NT2/D1 (cell line): ENCODE measurements around the gene TLX2.

Source experiments
- DNase-seq: peaks from one replicate; pipeline ENCODE4 v3.0.0-alpha.2; 2011; ENCODE audit warnings: low read depth, low spot score
- H3K27me3 ChIP-seq: 2 replicates; pipeline ENCODE4 v1.6.0; 2011; ENCODE audit warnings: mild to moderate bottlenecking; ENCODE audit not compliant: insufficient read length, insufficient read depth
- H3K36me3 ChIP-seq: 2 replicates; pipeline ENCODE4 v1.6.1; 2011; ENCODE audit warnings: mild to moderate bottlenecking, low read length, mixed read lengths; ENCODE audit not compliant: insufficient read depth, insufficient read length
- H3K4me1 ChIP-seq: 2 replicates; pipeline ENCODE4 v1.5.1; 2011; ENCODE audit not compliant: insufficient read depth, insufficient read length
- H3K4me3 ChIP-seq: 2 replicates; pipeline ENCODE4 v1.5.1; 2011; ENCODE audit warnings: low read depth; ENCODE audit not compliant: insufficient read length
- H3K9ac ChIP-seq: 2 replicates; pipeline ENCODE4 v1.6.0; 2011; ENCODE audit warnings: low read depth; ENCODE audit not compliant: insufficient read length
- H3K9me3 ChIP-seq: 2 replicates; pipeline ENCODE4 v1.5.1; 2011; ENCODE audit warnings: mild to moderate bottlenecking, low read length; ENCODE audit not compliant: insufficient read depth
- SUZ12 ChIP-seq: IDR thresholded peaks from 2 replicates; pipeline ENCODE4 v1.6.1; 2011; ENCODE audit not compliant: insufficient read length, insufficient read depth; ENCODE audit errors: extremely low read depth
- YY1 ChIP-seq: IDR thresholded peaks from 2 replicates; pipeline ENCODE4 v1.6.1; 2011; ENCODE audit not compliant: insufficient read length, insufficient read depth
- ZNF274 ChIP-seq: IDR thresholded peaks from 2 replicates; pipeline ENCODE4 v1.6.1; 2011; ENCODE audit warnings: mild to moderate bottlenecking, low read depth, low read length

The TLX2 gene

DNA sequence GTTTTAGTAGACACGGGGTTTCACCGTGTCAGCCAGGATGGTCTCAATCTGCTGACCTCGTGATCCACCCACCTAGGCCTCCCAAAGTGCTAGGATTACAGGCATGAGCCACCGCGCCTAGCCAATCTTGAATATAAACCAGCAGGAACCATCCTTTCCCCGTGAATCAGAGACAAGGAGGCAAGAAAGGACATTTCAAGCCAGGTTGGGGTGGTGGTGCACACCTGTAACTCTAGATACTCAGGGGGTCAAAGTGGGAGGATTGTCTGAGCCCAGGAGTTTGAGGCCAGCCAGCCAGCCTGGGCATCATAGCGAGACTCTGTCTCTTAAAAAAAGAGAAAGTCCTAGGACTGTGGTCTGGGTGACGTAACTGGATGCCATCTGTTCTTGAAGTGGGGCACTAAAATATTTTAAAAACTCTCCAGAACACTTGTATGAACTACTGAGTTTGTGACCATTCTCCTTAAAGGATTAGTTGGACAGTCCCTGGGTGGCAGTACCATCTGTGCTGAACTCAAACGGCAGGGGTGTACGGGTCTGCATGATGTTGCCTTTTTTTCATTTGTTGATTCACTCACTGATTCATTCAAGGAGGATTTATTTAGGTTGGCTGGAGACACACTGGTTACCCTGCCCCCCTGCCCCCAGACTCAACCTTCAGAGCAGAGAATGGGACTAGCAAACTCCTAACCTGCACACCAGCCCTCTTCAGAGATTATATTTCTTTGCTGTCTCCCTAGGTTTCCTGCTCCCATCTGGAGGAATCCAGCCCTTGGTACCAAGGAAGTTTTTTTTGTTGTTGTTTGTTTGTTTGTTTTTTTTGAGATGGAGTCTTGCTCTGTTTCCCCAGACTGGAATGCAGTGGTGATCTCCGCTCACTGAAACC, 2.9 kb upstream of the TLX2 start:
- Histone ChIP-seq H3K27me3 (peaks cover 58% of the 10 kb centered on the region), H3K9ac (no peak overlapping the region), H3K9me3 (no peaks in the 10 kb centered on the region), H3K4me1 (no peaks in the 10 kb centered on the region), H3K36me3 (peaks cover 2% of the 10 kb centered on the region), H3K4me3 (no peak overlapping the region)
- DNase-seq, result no peak
- TF ChIP-seq ZNF274 (no peak), YY1 (no peak), SUZ12 (no peak)

DNA sequence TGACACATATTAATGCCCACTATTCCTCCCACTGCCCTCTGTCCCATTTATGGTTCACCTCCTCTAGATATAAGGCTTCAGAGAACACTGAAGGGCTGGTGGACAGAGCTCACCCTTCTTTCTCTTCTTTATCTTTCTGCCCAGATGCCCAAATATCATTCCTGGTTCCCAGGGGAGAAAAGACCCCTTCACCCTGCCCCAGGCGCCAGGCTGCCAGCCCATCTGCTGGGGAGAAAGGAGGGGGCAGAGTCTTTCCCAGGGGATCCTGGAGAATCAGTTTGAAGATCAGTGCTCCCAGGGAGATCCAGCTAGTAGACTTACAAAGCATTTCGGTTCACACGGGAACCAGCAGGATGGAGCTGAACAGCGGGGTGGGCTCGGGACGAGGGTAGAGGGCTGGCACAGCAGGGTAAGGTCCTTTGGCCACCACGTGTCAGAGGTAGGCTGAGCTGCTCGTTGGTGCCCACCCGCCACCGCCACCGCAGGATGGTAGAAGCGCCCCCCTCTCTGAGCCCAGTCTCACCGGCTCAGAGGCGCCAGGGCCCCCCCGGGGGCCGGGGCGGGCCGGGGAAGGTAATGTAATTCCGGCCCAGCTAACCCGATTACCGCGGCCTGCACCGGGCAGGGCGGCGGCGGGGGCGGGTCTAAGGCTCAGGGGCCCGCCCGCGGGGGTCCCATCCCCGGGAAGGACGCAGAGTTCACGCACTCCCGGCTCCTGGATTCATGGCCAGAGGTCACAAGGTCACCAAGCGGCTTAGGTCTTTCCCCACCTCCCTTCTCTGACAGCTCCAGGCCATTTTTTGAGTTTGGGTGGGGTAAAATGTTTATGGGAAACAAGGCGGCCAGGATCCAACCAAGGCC, 1.3 kb upstream of the TLX2 start:
- peak overlapping the region; percentile 39 for H3K4me3 ChIP-seq
- H3K9me3 ChIP-seq, result no peaks in the 10 kb centered on the region
- no peaks in the 10 kb centered on the region for H3K4me1 ChIP-seq
- no peaks in the 10 kb centered on the region for H3K36me3 ChIP-seq
- H3K9ac ChIP-seq, result peak overlapping the region; percentile 59
- peaks cover 66% of the 10 kb centered on the region for H3K27me3 ChIP-seq
- TF ChIP-seq ZNF274 (no peak), YY1 (no peak), SUZ12 (no peak)
- DNase-seq, result no peak

DNA sequence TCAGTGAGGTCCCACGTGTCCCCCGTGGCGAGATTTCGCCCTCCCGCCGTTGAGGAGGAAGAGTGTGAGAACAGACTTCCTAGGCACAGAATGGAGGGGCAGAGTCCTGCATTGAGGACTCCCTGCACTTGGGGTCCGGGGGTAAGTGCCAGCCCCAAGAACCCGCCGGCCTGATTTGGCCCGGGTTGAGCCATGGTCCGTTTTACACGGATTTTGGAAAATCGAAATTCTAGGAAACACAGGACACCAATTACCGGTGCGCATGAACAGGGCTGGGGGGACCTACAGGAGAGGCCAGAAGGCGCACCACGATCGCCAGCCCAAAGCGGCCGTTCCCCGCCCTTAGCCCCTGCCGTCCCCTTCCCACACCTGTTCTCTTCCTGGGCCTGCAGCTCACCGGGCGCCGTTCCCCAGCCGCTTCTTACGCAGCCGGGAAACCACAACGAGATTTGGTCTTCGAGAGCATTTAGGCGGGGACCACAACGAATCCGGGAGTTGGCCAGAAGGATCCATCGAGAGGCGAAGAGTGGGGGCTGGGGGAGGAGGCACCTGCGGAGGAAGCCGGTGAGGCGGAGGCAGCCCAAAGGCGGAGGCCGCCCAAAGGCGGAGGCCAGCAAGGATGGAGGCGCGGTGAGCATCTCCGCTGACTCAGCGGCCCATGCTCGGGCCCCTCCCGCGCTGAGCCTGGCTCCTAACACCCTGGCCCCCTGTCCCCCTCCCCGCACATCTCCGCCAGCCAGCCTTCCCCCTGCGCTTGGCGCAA, 464 bp upstream of the TLX2 start:
- Histone ChIP-seq H3K4me3 (peak overlapping the region; percentile 39), H3K27me3 (peaks cover 66% of the 10 kb centered on the region), H3K9me3 (no peaks in the 10 kb centered on the region), H3K36me3 (no peaks in the 10 kb centered on the region), H3K4me1 (no peaks in the 10 kb centered on the region), H3K9ac (peak overlapping the region; percentile 59)
- TF ChIP-seq ZNF274 (no peak), YY1 (no peak), SUZ12 (no peak)
- no peak for DNase-seq

DNA sequence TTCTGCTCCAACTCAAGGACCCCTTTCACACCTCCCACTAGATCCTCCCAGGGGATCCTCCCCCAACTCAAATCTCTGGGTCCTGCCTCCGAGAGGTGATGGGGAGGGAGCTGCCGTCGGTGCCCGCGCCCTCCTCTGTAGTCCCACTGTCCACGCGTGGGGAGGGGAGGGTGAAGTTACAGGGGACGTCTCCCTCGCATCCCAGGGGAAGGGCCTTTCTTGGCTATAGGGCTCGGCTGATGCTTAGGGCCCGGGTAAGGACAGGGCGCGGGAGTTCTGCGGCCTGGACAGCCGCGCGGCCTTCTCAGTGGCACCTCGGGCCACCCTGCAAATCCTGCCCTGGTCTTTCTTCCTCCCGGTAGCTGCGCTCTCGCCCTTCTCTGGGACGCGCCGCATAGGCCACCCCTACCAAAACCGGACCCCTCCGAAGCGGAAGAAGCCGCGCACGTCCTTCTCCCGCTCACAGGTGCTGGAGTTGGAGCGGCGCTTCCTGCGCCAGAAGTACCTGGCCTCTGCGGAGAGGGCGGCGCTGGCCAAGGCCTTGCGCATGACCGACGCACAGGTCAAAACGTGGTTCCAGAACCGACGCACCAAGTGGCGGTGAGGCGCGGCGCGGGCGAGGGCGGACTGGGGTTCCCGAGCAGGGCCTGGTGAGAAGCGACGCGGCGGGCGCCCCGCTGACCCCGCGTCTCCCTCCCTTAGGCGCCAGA, 1.2 kb downstream of the TLX2 start:
- Histone ChIP-seq H3K4me1 (no peaks in the 10 kb centered on the region), H3K27me3 (peaks cover 68% of the 10 kb centered on the region), H3K9ac (peak overlapping the region; percentile 50), H3K9me3 (no peaks in the 10 kb centered on the region), H3K36me3 (no peaks in the 10 kb centered on the region), H3K4me3 (peak overlapping the region; percentile 45)
- TF ChIP-seq SUZ12 (no peak), ZNF274 (no peak), YY1 (no peak)
- no peak for DNase-seq

DNA sequence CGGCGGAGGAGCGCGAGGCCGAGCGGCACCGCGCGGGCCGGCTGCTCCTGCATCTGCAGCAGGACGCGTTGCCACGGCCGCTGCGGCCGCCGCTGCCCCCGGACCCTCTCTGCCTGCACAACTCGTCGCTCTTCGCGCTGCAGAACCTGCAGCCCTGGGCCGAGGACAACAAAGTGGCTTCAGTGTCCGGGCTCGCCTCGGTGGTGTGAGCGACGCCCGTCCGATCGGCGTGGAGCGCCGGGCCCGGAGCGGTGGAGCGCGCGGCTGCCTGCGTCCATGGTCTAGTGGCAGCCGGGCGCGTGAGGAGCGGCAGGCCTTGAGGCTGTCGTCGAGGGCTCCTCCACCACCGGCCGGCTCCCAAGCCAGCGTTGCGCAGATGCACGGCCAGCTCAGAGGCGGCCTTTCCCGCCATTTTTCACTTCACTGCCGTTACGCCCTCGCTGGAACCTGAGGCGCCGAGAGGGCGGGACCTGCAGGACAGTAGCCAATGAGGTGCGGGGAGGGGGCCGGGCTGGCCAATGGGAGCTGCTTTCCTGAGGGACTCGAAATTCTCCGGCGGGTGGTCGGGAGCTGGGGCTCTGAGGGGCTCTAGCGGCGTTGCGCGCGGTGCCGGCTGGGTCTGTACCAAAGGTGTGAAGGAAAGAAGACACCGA, 1.9 kb downstream of the TLX2 start:
- no peak overlapping the region for H3K9ac ChIP-seq
- no peaks in the 10 kb centered on the region for H3K36me3 ChIP-seq
- no peak overlapping the region for H3K4me3 ChIP-seq
- no peaks in the 10 kb centered on the region for H3K9me3 ChIP-seq
- H3K27me3 ChIP-seq, result peaks cover 66% of the 10 kb centered on the region
- no peaks in the 10 kb centered on the region for H3K4me1 ChIP-seq
- TF ChIP-seq YY1, result no peak
- TF ChIP-seq SUZ12, result no peak
- no peak for TF ChIP-seq ZNF274
- no peak for DNase-seq

DNA sequence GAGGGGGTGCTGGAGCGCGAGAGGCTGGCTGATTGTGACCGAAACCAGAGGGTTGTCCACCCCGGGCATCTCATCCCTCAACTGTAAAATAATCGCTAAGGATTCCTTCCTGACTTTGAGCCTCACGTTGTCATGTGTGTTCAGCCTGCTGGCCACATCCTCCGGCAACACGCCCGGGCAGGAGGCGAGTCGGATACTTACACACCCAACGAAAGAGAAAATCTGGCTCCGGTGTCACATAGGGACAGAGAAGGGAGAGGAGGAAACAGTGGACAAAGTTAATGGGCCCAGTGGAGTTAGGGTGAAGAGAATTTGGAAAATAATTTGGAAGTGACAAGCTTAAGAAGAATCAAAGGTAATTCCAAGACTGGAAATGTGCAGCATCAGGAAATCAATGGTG, 2.4 kb downstream of the TLX2 start:
- peaks cover 61% of the 10 kb centered on the region for H3K27me3 ChIP-seq
- H3K9me3 ChIP-seq, result no peaks in the 10 kb centered on the region
- no peak for DNase-seq
- no peak overlapping the region for H3K9ac ChIP-seq
- H3K4me3 ChIP-seq, result no peak overlapping the region
- H3K4me1 ChIP-seq, result no peaks in the 10 kb centered on the region
- no peak for TF ChIP-seq YY1
- TF ChIP-seq ZNF274, result no peak
- TF ChIP-seq SUZ12, result no peak
- no peaks in the 10 kb centered on the region for H3K36me3 ChIP-seq
